A673 (cell line): Measurements from ENCODE around the gene RSPH4A. TPM values are rescaled to one million over a fixed set of nuclear protein-coding genes. Genes with fewer than 3 reads are reported as not detected.

Experiments used
- BruUV-seq: library from RNA; stranded (reverse); fragments of 400-500 nt; replicated peaks from 2 replicates; lab custom pipeline; 2021; lab: Mats Ljungman, UMichigan
- CTCF ChIA-PET: fragments of 300-600 bp; sonication (Branson Sonifier 250); formaldehyde crosslinking; loops from one replicate; lab custom pipeline; 2022; ENCODE audit warnings: antibody characterized with exemption; lab: Charles Lee
- POLR2A ChIA-PET: fragments of 300-600 bp; sonication (Branson Sonifier 250); formaldehyde crosslinking; loops from one replicate; lab custom pipeline; 2022; ENCODE audit warnings: antibody characterized with exemption; ENCODE audit not compliant: low non-redundant PET; lab: Charles Lee
- DNase-seq: peaks from one replicate; pipeline ENCODE4 v3.0.0-alpha.2; 2015; ENCODE audit warnings: low spot score
- H3K27ac ChIP-seq: fragments of 200-600 bp; sonication (generic); 2 replicates; pipeline ENCODE4 v1.5.1; 2016; ENCODE audit warnings: mixed run types, low read depth, mild to moderate bottlenecking, mixed read lengths, antibody characterized with exemption, low read length; ENCODE audit not compliant: poor library complexity, severe bottlenecking
- H3K27me3 ChIP-seq: fragments of 200-600 bp; sonication (generic); replicated peaks from 2 replicates; pipeline ENCODE4 v1.6.1; 2017; ENCODE audit warnings: mixed run types, low read depth, mild to moderate bottlenecking, mixed read lengths, antibody characterized with exemption, low read length; ENCODE audit not compliant: insufficient read depth, poor library complexity
- H3K36me3 ChIP-seq: fragments of 200-600 bp; sonication (generic); 2 replicates; pipeline ENCODE4 v1.6.1; 2016; ENCODE audit warnings: mixed run types, mild to moderate bottlenecking, mixed read lengths, antibody characterized with exemption, low read length; ENCODE audit not compliant: insufficient read depth, poor library complexity, severe bottlenecking
- H3K4me1 ChIP-seq: fragments of 200-600 bp; sonication (generic); 2 replicates; pipeline ENCODE4 v1.6.1; 2017; ENCODE audit warnings: mixed run types, mild to moderate bottlenecking, mixed read lengths, antibody characterized with exemption, low read length; ENCODE audit not compliant: insufficient read depth, poor library complexity, severe bottlenecking
- H3K4me3 ChIP-seq: fragments of 200-600 bp; sonication (generic); 2 replicates; pipeline ENCODE4 v1.5.1; 2016; ENCODE audit warnings: low read depth, mixed run types, mild to moderate bottlenecking, mixed read lengths, low read length; ENCODE audit not compliant: poor library complexity, severe bottlenecking
- H3K9me3 ChIP-seq: fragments of 200-600 bp; sonication (generic); 2 replicates; pipeline ENCODE4 v1.6.1; 2016; ENCODE audit warnings: mixed run types, low read depth, mild to moderate bottlenecking, mixed read lengths, antibody characterized with exemption, low read length; ENCODE audit not compliant: poor library complexity, severe bottlenecking
- CTCF ChIP-seq: fragments of 300-800, 200-600 bp; sonication (generic); conservative IDR thresholded peaks from 2 replicates; pipeline ENCODE4 v1.5.1; 2017; ENCODE audit warnings: low read depth, mild to moderate bottlenecking, antibody characterized with exemption, low read length, moderate library complexity, mixed read lengths
- EZH2 ChIP-seq: fragments of 200-600 bp; sonication (generic); IDR thresholded peaks from 2 replicates; pipeline ENCODE4 v1.6.1; 2017; ENCODE audit warnings: borderline replicate concordance, low read depth, mild to moderate bottlenecking, mixed read lengths, antibody characterized with exemption, low read length; ENCODE audit not compliant: poor library complexity, severe bottlenecking
- intact Hi-C: fragments of 100-400 bp; cut with micrococcal nuclease; formaldehyde crosslinking; loops from one replicate; pipeline ENCODE4 v1.10.0; 2022; ENCODE audit not compliant: unreplicated experiment
- total RNA-seq: library from RNA; stranded (reverse); gene quantifications from 2 replicates; pipeline ENCODE4 v1.2.3, GENCODE V29; 2021

RSPH4A gene
- total RNA-seq, 1 experiment from 2014 or later: 0.26 TPM

- H3K27me3 ChIP-seq: no peaks in the 10 kb centered on the region
- H3K4me3 ChIP-seq: no peak overlapping the region
- ChIA-PET CTCF (no interaction called here), POLR2A (no interaction called here)
- no peaks in the 10 kb centered on the region for H3K36me3 ChIP-seq
- intact Hi-C loops: no loop called here
- no peaks in the 10 kb centered on the region for H3K4me1 ChIP-seq
- no peak overlapping the region for H3K27ac ChIP-seq
- no TSS peak for BruUV-seq
- DNase-seq: no peak
- no peaks in the 10 kb centered on the region for H3K9me3 ChIP-seq
- no peak for TF ChIP-seq EZH2
- no peak for TF ChIP-seq CTCF
Measured at GRCh38 chr6:116624036-116624805, 7.9 kb downstream of the RSPH4A start.

- BruUV-seq: no TSS peak
- no peaks in the 10 kb centered on the region for H3K4me1 ChIP-seq
- no peak overlapping the region for H3K4me3 ChIP-seq
- ChIA-PET CTCF (no interaction called here), POLR2A (no interaction called here)
- no peaks in the 10 kb centered on the region for H3K36me3 ChIP-seq
- no peaks in the 10 kb centered on the region for H3K9me3 ChIP-seq
- H3K27me3 ChIP-seq: no peaks in the 10 kb centered on the region
- intact Hi-C loops: no loop called here
- no peak for DNase-seq
- no peak for TF ChIP-seq CTCF
- no peak for TF ChIP-seq EZH2
- H3K27ac ChIP-seq: no peak overlapping the region
Measured at GRCh38 chr6:116625872-116626271, 9.6 kb downstream of the RSPH4A start.

- DNase-seq: no peak
- Histone ChIP-seq H3K27me3 (no peaks in the 10 kb centered on the region), H3K36me3 (no peaks in the 10 kb centered on the region), H3K27ac (no peak overlapping the region), H3K4me1 (no peaks in the 10 kb centered on the region), H3K9me3 (no peaks in the 10 kb centered on the region), H3K4me3 (no peak overlapping the region)
- POLR2A ChIA-PET: no interaction called here
- TF ChIP-seq CTCF: no peak
- intact Hi-C loops: no loop called here
- CTCF ChIA-PET: no interaction called here
- no TSS peak for BruUV-seq
Measured at GRCh38 chr6:116629563-116629981, 13.3 kb downstream of the RSPH4A start.
